Psoas muscle (tissue), 8 donors: Measurements from ENCODE around the gene HSD11B2. TPM values are rescaled to one million over a fixed set of nuclear protein-coding genes. Genes with fewer than 3 reads are reported as not detected.

Experiments
- ATAC-seq, 4 donors: fragments of 200-7000 bp; cut with Tn5 transposase; one replicate each; pipeline ENCODE4 v1.9.1; 2020; ENCODE audit warnings: moderate library complexity in 3 of 4, mild to moderate bottlenecking in 2 of 4
- DNase-seq, 2 donors: peaks; one replicate each; pipeline ENCODE4 v3.0.0-alpha.2; 2020
- H3K27ac ChIP-seq: fragments of 200-600 bp; one replicate; pipeline ENCODE4 v1.8.0; 2022
- H3K27me3 ChIP-seq, 3 donors: fragments of 200-600 bp in 1 of 3; one replicate each; pipeline versions ENCODE4 v1.6.1 to v1.8.0; 2013 to 2022; ENCODE audit warnings: low read length in 2 of 3, mild to moderate bottlenecking in 2 of 3, moderate library complexity in 1 of 3; ENCODE audit not compliant: insufficient read depth in 3 of 3
- H3K36me3 ChIP-seq, 2 donors: fragments of 200-600 bp in 1 of 2; one replicate each; pipeline versions ENCODE4 v1.6.1 to v1.8.0; 2013 to 2022; ENCODE audit warnings: low read depth in 1 of 2, mild to moderate bottlenecking in 1 of 2, moderate library complexity in 1 of 2; ENCODE audit not compliant: insufficient read depth in 1 of 2
- H3K4me1 ChIP-seq: fragments of 200-600 bp; one replicate; pipeline ENCODE4 v1.8.0; 2022
- H3K4me3 ChIP-seq: fragments of 200-600 bp; one replicate; pipeline ENCODE4 v1.8.0; 2022; ENCODE audit warnings: mild to moderate bottlenecking
- H3K9me3 ChIP-seq: fragments of 200-600 bp; one replicate; pipeline ENCODE4 v1.8.0; 2022
- CTCF ChIP-seq: fragments of 200-600 bp; IDR thresholded peaks from one replicate; pipeline ENCODE4 v1.8.0; 2022; ENCODE audit warnings: antibody characterized with exemption
- WGBS, 3 donors: extraction: QIAGEN DNeasy Blood & Tissue Kit; methylation state at CpG; one replicate each; pipeline versions ENCODE4 v1.1.6 to v1.1.7; 2013; 5-methylcytosine and 5-hydroxymethylcytosine counted together
- intact Hi-C, 2 donors: fragments of 100-400 bp; cut with DNase I; formaldehyde crosslinking; loops; one replicate each; pipeline versions ENCODE4 v1.11.0 to v1.14.2; 2022
- polyA plus RNA-seq, 3 donors: library from polyadenylated mRNA; stranded (reverse); fragments of 200-250 nt; gene quantifications; one replicate each; pipeline ENCODE4 v1.2.3, GENCODE V29; 2013
- total RNA-seq, 4 donors: library from RNA; stranded (reverse); fragmentation: NEBNext Ultra II Directional in 2 of 4; extraction: Animal tissue kit (Norgen Biotek cat#: 25700) in 2 of 4; gene quantifications; one replicate each; pipeline versions ENCODE4 v1.2.1 to v1.2.4, GENCODE V29; 2021 to 2023
- donor health status: healthy with polysubstance abuse.
- donor health status: DM: no; HTN: no; CAD: no; lungs with moderate emphysema.
- donor health status: Bipolar disorder and iron deficiency.
- donor health status: healthy.
- donor health status: DM: yes; HTN: yes; CAD: no.
- donor health status: DM: no; HTN: no; CAD: no.
- donor health status: DM: no; HTN: no; CAD: no.
- donor health status: DM: yes; HTN: yes; CAD: no.

HSD11B2 gene
- total and polyA plus RNA-seq, 7 donors, result 0.11 to 0.71 (median 0.27) TPM

- H3K36me3 ChIP-seq, result no peaks in the 10 kb centered on the region
- WGBS, 3 donors, result 45 to 51% (median 48%) methylated on average over 8 of the region's 8 CpGs
- no peaks in the 10 kb centered on the region for H3K27me3 ChIP-seq
- no peak for TF ChIP-seq CTCF
- ATAC-seq (no peak), DNase-seq (no peak)
- no peaks in the 10 kb centered on the region for H3K9me3 ChIP-seq
- intact Hi-C loops, result no loop called here
- H3K4me1 ChIP-seq, result peaks cover 99% of the 10 kb centered on the region
- peak overlapping the region; percentile 30 for H3K27ac ChIP-seq
- no peak overlapping the region for H3K4me3 ChIP-seq
Observed at GRCh38 chr16:67446968-67447507, 16.1 kb downstream of the HSD11B2 start.

DNA sequence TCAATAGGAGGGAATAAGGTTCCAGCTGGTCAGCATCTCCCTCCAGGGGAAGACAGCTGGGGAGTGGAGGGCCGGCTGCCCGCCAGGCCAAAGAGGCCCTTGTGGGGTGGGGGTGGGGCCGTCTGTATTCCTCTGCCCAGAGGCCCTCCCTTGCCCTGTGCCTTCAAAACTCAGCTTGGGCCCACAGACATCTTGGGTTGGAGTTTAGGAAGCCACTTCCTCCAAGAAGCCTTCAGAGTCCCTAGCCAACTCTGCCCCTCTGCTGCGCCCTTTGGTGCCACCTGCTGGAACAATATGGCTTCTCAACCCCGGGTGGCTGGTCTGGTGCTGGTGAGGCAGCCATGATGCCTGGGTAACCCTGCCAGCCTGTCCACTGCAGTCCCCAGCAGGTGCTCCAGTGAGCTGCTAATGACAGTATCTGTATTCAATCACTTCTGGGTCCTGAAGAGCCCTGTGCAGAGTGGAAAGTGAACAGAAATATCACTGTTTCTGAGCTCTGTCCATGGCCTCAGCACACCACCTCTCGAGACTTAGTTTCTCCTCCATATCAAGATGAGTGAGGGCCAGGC, 16.7 kb downstream of the HSD11B2 start:
- DNase-seq (peak in 1 of 2 donors; percentile 45), ATAC-seq (no peak)
- Histone ChIP-seq H3K9me3 (no peaks in the 10 kb centered on the region), H3K27me3 (no peaks in the 10 kb centered on the region), H3K27ac (peak overlapping the region; percentile 30), H3K36me3 (peaks cover 0 to 1% of the 10 kb centered on the region in 2 donors), H3K4me1 (peaks cover 99% of the 10 kb centered on the region), H3K4me3 (no peak overlapping the region)
- intact Hi-C loops, result no loop called here
- TF ChIP-seq CTCF, result peak; percentile 32
- WGBS, 3 donors, result 29 to 41% (median 34%) methylated on average over 6 of the region's 6 CpGs

DNA sequence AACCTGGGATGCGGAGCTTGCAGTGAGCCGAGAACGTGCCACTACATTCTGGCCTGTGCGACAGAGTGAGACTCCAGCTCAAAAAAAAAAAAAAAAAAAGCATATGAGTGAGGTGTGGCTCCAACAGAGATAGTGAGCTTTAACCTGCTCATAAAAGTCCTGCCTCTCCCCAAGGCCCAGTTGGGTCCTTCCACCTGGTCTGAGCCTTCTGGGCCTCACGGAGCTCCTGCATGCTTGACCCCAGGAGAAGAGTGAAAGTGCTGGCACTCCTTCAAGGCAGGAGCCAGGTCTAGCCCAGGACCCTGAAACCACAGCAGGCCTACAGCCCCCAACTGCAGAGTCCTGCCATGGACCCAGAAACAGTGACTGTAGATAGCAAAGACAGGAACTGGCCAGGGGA, 17.7 kb downstream of the HSD11B2 start:
- ATAC-seq (no peak), DNase-seq (no peak)
- H3K4me3 ChIP-seq, result no peak overlapping the region
- peaks cover 0 to 11% of the 10 kb centered on the region in 2 donors for H3K36me3 ChIP-seq
- WGBS, 3 donors, result 96 to 98% (median 97%) methylated on average over 5 of the region's 5 CpGs
- no peak for TF ChIP-seq CTCF
- H3K27me3 ChIP-seq, result no peaks in the 10 kb centered on the region
- intact Hi-C loops, result no loop called here
- no peaks in the 10 kb centered on the region for H3K9me3 ChIP-seq
- peak overlapping the region; percentile 64 for H3K27ac ChIP-seq
- H3K4me1 ChIP-seq, result peaks cover 99% of the 10 kb centered on the region

DNA sequence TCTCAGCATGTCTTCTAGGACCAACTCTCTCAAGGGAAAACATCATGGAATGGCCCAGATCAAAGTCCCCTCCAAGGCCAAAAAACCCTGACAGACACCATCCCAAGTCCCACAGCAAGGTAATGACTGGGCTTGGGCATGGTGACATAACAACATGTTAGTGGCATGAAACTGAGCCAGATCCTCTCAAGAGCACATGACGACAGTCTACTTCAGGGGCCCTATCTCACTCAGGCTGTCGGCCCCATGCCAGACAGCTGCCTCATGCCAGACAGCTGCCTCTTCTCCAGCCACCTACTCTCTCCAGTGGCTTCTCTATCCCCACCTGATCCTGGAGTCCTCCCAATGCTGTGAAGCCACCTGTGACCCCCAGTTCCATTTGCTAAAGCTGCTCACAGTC, 18.4 kb downstream of the HSD11B2 start:
- 12 to 28% (median 17%) methylated on average over 2 of the region's 2 CpGs for WGBS, 3 donors
- H3K36me3 ChIP-seq, result peaks cover 0 to 11% of the 10 kb centered on the region in 2 donors

More for the DNA sequence above, 18.4 kb downstream of the HSD11B2 start:
- intact Hi-C loops, result no loop called here
- peak overlapping the region; percentile 64 for H3K27ac ChIP-seq
- peaks cover 99% of the 10 kb centered on the region for H3K4me1 ChIP-seq
- ATAC-seq (peak; percentile 75 to 86 (median 76)), DNase-seq (peak; percentile 69 to 87)
- no peaks in the 10 kb centered on the region for H3K9me3 ChIP-seq
- TF ChIP-seq CTCF, result no peak
- no peaks in the 10 kb centered on the region for H3K27me3 ChIP-seq
- H3K4me3 ChIP-seq, result no peak overlapping the region
